Activated CD8-positive, alpha-beta T cell treated with anti-CD3 and anti-CD28 coated beads for 36 hours (primary cell): ENCODE results near the gene UMPS. TPM values are rescaled to one million over a fixed set of nuclear protein-coding genes. Genes with fewer than 3 reads are reported as not detected.

Experiments used
- ATAC-seq: fragments of 200-7000 bp; cut with Tn5 transposase; one replicate; pipeline ENCODE4 v1.10.0; 2021; ENCODE audit warnings: mild to moderate bottlenecking, moderate library complexity
- CTCF ChIA-PET: fragments of 350-600 bp; sonication (Branson Sonifier 250); formaldehyde crosslinking; loops from one replicate; lab custom pipeline; 2021; ENCODE audit warnings: antibody characterized with exemption; lab: Charles Lee
- POLR2A ChIA-PET: fragments of 350-600 bp; sonication (Branson Sonifier 250); formaldehyde crosslinking; loops from one replicate; lab custom pipeline; 2021; ENCODE audit warnings: antibody characterized with exemption; lab: Charles Lee
- DNase-seq: peaks from one replicate; pipeline ENCODE4 v3.0.0-alpha.2; 2020
- H3K27ac Mint-ChIP-seq: one replicate; pipeline ENCODE4 v1.8.0; 2021; ENCODE audit warnings: mild to moderate bottlenecking, mixed read lengths
- H3K27me3 Mint-ChIP-seq: one replicate; pipeline ENCODE4 v1.8.0; 2021; ENCODE audit warnings: mixed read lengths
- H3K36me3 Mint-ChIP-seq: one replicate; pipeline ENCODE4 v1.8.0; 2021; ENCODE audit warnings: low read depth, mixed read lengths
- H3K4me1 Mint-ChIP-seq: one replicate; pipeline ENCODE4 v1.8.0; 2021; ENCODE audit warnings: low read depth, mixed read lengths
- H3K4me3 Mint-ChIP-seq: one replicate; pipeline ENCODE4 v1.8.0; 2021; ENCODE audit warnings: mild to moderate bottlenecking, moderate library complexity, mixed read lengths
- H3K9me3 Mint-ChIP-seq: one replicate; pipeline ENCODE4 v1.8.0; 2021; ENCODE audit warnings: mixed read lengths
- intact Hi-C: fragments of 100-400 bp; cut with micrococcal nuclease; formaldehyde crosslinking; loops from one replicate; pipeline ENCODE4 v1.10.0; 2022
- total RNA-seq, 2 experiments: library from RNA; stranded (reverse); gene quantifications; one replicate each; pipeline ENCODE4 v1.2.3, GENCODE V29; 2021
- TF ChIP-seq, protein P1 (sequence below): fragments of 200-600 bp; IDR thresholded peaks from one replicate; pipeline ENCODE4 v1.8.0; 2022; ENCODE audit warnings: antibody characterized with exemption, mild to moderate bottlenecking

The UMPS gene
- total RNA-seq, 2 experiments from 2014 or later = 41.7 to 53.1 TPM

DNA sequence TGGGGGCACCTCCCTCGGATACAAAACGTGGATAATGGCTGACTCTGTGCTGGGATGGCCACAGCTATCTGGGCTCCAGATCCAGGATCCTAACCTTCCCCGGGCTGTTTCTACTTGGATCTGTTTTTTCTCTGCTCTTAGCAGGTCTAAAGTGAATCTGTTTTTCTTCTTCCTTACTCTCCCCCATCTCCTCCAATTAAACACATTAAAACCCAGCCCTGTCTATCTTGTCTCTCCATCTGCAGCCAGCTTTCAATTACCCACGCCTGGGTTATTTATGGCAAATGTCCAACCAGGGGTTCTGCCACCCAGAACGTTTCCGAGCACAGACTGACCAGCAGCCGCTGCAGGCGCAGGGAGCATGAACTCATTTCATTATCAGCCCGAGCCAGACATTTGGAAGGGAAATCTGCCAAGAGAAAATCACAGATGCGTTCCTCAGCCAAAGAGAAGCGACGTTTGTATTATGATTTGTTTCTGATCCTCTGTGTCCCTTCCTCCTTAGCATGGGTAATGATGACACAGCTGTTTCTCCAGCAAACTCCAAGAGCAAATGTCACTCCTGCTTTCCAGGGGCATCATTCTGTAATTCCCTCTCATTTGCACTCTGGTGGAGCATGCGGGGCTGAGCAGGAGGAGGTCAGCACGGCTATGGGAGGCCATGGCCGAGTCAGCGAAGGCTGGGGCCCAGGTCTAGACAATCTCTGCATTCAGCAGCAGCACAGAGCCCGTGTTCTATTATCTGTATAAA, 42.0 kb downstream of the UMPS start:
- DNase-seq (no peak), ATAC-seq (no peak)
- H3K36me3 Mint-ChIP-seq = no peaks in the 10 kb centered on the region
- TF ChIP-seq, protein P1, sequence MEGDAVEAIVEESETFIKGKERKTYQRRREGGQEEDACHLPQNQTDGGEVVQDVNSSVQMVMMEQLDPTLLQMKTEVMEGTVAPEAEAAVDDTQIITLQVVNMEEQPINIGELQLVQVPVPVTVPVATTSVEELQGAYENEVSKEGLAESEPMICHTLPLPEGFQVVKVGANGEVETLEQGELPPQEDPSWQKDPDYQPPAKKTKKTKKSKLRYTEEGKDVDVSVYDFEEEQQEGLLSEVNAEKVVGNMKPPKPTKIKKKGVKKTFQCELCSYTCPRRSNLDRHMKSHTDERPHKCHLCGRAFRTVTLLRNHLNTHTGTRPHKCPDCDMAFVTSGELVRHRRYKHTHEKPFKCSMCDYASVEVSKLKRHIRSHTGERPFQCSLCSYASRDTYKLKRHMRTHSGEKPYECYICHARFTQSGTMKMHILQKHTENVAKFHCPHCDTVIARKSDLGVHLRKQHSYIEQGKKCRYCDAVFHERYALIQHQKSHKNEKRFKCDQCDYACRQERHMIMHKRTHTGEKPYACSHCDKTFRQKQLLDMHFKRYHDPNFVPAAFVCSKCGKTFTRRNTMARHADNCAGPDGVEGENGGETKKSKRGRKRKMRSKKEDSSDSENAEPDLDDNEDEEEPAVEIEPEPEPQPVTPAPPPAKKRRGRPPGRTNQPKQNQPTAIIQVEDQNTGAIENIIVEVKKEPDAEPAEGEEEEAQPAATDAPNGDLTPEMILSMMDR = no peak
- H3K4me1 Mint-ChIP-seq = no peaks in the 10 kb centered on the region
- no peak overlapping the region for H3K27ac Mint-ChIP-seq
- peaks cover 5% of the 10 kb centered on the region for H3K27me3 Mint-ChIP-seq
- ChIA-PET POLR2A (no interaction called here), CTCF (interaction anchor here (0.7 to 3.6 kb wide), 4 partner anchors 12 to 129 kb away, joined by 3 to 40 read pairs (median 11); no protein-coding TSS in a partner anchor)
- intact Hi-C loops = no loop called here
- H3K9me3 Mint-ChIP-seq = no peaks in the 10 kb centered on the region
- no peak overlapping the region for H3K4me3 Mint-ChIP-seq

DNA sequence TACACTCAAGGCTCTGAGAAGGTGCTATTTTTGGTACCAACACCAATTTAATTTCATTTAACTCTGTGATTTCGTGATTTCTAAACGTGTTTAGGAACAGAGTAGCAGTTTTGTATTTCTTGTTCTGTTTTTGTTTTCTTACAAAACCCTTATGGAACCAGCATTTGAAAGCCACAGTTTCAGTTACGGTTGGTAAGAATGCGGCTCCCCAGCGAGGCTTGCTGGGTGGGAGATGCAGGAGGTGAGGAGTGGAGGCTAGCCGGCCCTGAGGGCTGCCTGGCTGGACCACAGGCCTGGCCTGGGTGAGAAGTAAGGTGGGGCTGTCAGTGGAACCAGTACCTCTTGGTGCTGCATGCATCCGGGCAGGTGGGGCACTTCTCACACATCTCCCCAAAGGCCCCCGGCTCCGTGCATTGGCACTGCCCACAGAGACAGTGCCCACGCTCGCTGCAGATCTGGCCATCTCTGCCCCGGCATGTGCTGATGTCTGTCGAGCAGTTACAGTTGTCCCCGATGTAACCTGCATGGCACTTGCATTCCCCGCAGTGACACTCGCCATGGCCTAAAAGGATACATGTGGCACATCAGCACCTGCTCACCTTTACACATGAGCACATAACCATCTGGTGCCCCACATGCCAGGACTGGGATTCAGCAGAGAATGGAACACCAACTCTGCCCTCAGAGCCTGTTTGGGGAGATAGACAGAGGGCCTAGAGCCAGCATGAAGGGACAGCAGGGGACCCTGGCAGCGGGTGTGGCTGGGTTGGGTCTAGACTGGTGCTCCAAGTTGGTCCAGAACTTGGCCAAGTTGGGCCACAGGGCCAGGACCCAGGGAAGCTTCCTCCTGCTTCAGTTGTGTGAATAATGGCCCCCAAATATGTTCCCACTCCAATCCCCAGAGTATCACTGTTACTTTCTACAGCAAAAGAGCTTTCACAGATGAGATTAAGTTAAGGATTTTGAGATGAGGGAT, 43.4 kb downstream of the UMPS start:
- H3K4me3 Mint-ChIP-seq = no peak overlapping the region
- no peak for DNase-seq
- H3K9me3 Mint-ChIP-seq = no peaks in the 10 kb centered on the region
- POLR2A ChIA-PET = no interaction called here
- intact Hi-C loops = no loop called here
- no peak for ATAC-seq
- peaks cover 5% of the 10 kb centered on the region for H3K27me3 Mint-ChIP-seq
- TF ChIP-seq, protein P1 = no peak
- H3K36me3 Mint-ChIP-seq = no peaks in the 10 kb centered on the region
- CTCF ChIA-PET = interaction anchor here (1.1 to 1.2 kb wide), 2 partner anchors 13 to 128 kb away, joined by 3 to 8 read pairs; no protein-coding TSS in a partner anchor
- no peak overlapping the region for H3K27ac Mint-ChIP-seq
- H3K4me1 Mint-ChIP-seq = no peaks in the 10 kb centered on the region

DNA sequence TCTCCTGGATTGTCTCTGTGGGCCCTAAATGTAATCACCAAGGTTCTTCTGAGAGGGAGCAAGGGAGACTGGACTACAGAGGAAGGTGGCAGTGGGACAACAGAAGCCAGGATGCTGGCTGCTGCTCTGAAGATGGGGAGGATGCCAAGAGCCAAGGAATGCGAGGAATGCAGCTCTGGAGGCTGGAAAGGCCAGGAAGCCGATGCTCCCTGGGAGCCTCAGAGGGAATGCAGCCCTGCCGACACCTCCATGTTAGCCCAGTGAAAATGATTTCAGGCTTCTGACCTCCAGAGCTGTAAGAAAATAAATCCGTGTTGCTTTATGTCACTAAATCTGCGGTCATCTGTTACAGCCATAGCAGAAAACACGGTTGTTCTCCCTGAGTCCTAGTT, 44.1 kb downstream of the UMPS start:
- ChIA-PET CTCF (interaction anchor here (1.1 to 1.2 kb wide), 2 partner anchors 13 to 127 kb away, joined by 3 to 8 read pairs; no protein-coding TSS in a partner anchor), POLR2A (no interaction called here)
- no peak overlapping the region for H3K27ac Mint-ChIP-seq
- intact Hi-C loops = no loop called here
- no peaks in the 10 kb centered on the region for H3K4me1 Mint-ChIP-seq
- H3K9me3 Mint-ChIP-seq = no peaks in the 10 kb centered on the region
- no peak for ATAC-seq
- peaks cover 5% of the 10 kb centered on the region for H3K27me3 Mint-ChIP-seq
- DNase-seq = no peak
- H3K36me3 Mint-ChIP-seq = no peaks in the 10 kb centered on the region
- no peak overlapping the region for H3K4me3 Mint-ChIP-seq
- TF ChIP-seq, protein P1 = no peak

DNA sequence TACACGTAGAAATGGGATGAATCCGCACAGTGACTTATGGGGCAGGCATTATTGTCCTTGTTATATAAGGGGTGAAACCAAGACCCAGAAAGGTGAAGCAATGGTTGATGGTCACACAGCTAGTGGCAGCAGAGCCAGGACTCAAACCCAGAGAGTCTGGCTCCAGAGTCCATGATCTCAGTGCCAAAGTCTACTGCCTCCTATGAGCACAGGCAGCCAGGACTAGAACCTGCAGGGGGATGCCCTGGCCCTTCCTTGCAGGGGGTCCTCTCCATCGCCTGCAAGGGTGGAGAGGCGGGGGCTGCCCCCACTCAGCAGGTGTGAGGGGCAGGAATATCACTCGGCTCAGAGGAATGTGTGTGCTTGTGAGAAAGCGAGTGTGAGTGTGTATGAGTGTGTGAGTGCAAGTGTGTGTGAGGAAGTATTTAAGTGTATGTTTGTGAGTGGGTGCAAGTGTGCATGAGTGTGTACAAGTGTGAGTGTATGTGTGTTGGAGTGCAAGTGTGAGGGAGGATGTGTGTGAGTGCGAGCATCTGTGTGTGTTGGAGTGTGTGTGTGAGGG, 44.7 kb downstream of the UMPS start:
- Mint-ChIP-seq H3K4me3 (no peak overlapping the region), H3K27me3 (peaks cover 5% of the 10 kb centered on the region), H3K9me3 (no peaks in the 10 kb centered on the region), H3K4me1 (no peaks in the 10 kb centered on the region), H3K27ac (no peak overlapping the region), H3K36me3 (no peaks in the 10 kb centered on the region)
- ATAC-seq (no peak), DNase-seq (no peak)
- POLR2A ChIA-PET = no interaction called here
- TF ChIP-seq, protein P1 = no peak
- CTCF ChIA-PET = interaction anchor here (1.2 kb wide), 1 partner anchor 14 kb away, joined by 3 read pairs; no protein-coding TSS in a partner anchor
- intact Hi-C loops = no loop called here
